Measurements from ENCODE around the gene RBM28. TPM values are rescaled to one million over a fixed set of nuclear protein-coding genes. Genes with fewer than 3 reads are reported as not detected.

RBM28 gene
- total RNA-seq, 4 donors from 2014 or later, result 15.4 to 42.7 (median 19.1) TPM

DNA sequence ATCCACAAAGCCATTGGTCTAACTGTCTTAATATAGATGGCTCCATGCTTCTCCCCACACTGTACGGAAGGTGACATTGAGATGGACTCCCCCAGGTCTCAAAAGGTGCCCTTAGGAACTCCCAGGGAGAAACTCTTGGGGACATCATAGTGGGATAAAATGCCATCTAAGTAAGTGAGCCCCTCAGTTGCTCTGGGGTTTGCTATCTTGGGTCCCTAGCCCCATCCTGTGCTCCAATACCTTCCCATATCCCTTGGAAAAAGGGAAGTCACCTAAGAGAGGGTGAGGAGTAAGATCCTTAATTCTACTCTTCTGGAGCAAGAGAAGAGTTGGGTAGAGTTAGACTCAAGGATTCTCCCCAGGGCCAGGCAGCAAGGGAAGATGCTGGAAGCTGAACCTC lies 9.9 kb upstream of the RBM28 start:
- WGBS, 2 donors, result 100% methylated on average over 1 of the region's 1 CpG

DNA sequence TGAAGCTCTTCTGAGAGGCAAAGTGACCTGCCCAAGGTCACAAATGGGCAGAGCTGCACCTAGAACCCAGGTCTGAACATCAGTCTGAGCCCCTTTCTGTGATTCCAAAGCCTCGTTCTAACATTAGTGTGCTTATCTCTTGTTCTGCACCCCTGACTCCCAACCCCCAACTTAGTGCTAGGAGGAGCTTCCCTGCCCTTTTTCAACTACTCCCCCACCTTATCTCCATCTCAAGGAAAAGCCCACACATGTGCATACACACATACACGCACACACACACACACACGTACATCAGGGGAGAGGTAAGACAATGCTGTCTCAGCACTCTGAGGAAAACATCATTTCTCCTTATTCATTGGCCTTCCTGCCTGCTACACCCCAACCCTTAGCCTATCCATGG lies 9.5 kb upstream of the RBM28 start:
- no peak for DNase-seq (ENCODE audit: low spot score in 2 of 2)
- no peak for TF ChIP-seq POLR2A (IDR thresholded peaks at IDR 0.05)
- TF ChIP-seq, protein P1, sequence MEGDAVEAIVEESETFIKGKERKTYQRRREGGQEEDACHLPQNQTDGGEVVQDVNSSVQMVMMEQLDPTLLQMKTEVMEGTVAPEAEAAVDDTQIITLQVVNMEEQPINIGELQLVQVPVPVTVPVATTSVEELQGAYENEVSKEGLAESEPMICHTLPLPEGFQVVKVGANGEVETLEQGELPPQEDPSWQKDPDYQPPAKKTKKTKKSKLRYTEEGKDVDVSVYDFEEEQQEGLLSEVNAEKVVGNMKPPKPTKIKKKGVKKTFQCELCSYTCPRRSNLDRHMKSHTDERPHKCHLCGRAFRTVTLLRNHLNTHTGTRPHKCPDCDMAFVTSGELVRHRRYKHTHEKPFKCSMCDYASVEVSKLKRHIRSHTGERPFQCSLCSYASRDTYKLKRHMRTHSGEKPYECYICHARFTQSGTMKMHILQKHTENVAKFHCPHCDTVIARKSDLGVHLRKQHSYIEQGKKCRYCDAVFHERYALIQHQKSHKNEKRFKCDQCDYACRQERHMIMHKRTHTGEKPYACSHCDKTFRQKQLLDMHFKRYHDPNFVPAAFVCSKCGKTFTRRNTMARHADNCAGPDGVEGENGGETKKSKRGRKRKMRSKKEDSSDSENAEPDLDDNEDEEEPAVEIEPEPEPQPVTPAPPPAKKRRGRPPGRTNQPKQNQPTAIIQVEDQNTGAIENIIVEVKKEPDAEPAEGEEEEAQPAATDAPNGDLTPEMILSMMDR (IDR thresholded peaks at IDR 0.05), result no peak
- no peak overlapping the region for H3K4me3 ChIP-seq (ENCODE audit: low read depth, poor library complexity, severe bottlenecking)
- intact Hi-C loops (cut with DNase I; ENCODE audit: low total_unique reads), result loop anchor here (5.0 kb wide), 1 partner anchor 34 kb away; no protein-coding TSS in a partner anchor
- 86 to 91% methylated on average over 3 of the region's 3 CpGs for WGBS, 2 donors

More for the DNA sequence above, 9.9 kb upstream of the RBM28 start:
- TF ChIP-seq POLR2A (IDR thresholded peaks at IDR 0.05), result no peak
- TF ChIP-seq, protein P1 (IDR thresholded peaks at IDR 0.05), result no peak
- intact Hi-C loops (cut with DNase I; ENCODE audit: low total_unique reads), result loop anchor here (5.0 kb wide), 1 partner anchor 34 kb away; no protein-coding TSS in a partner anchor
- no peak for DNase-seq (ENCODE audit: low spot score in 2 of 2)
- no peak overlapping the region for H3K4me3 ChIP-seq (ENCODE audit: low read depth, poor library complexity, severe bottlenecking)

DNA sequence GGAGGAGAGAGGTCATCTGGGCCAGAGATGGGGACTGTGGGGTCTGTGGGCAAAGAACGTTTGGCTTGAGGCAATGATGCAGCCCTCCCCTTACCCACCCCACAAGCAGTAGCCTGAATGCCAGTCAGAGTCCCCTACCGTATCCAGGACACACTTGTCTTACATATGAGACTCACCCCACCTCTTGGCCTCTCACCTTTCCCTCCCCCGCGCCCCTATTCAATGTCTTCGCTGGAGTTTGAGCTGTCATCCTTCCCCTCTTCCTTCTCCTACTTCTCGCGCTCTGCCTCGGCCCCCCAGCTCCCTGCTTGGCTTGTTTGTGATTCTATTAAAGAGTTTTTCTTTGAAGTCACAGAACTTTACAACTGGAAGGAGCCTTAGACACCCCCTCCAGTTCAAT lies 8.9 kb upstream of the RBM28 start:
- no peak overlapping the region for H3K4me3 ChIP-seq (ENCODE audit: low read depth, poor library complexity, severe bottlenecking)
- no peak for TF ChIP-seq POLR2A (IDR thresholded peaks at IDR 0.05)
- TF ChIP-seq, protein P1 (IDR thresholded peaks at IDR 0.05), result no peak
- DNase-seq (ENCODE audit: low spot score in 2 of 2), result no peak
- 83 to 85% methylated on average over 8 of the region's 8 CpGs for WGBS, 2 donors
- intact Hi-C loops (cut with DNase I; ENCODE audit: low total_unique reads), result loop anchor here (5.0 kb wide), 1 partner anchor 35 kb away; no protein-coding TSS in a partner anchor

DNA sequence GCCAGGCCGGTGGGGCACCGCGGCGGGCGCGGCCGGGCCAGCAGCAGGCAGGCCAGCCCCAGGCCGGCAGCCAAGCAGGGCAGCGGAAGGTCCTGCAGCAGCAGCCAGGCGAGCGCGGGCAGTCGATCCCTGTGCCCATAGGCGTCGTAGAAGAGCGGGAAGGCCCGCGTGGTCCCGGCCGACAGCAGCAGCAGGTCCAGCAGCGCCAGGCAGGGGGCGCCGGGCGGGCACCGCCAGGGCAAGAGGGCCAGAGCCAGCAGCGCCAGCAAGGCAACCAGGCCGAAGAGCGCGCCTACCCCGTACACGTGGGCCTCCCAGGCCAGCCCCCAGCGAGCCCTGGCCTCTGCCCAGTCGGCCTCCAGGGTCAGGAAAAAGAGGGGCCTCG lies 8.4 kb upstream of the RBM28 start:
- intact Hi-C loops (cut with DNase I; ENCODE audit: low total_unique reads), result loop anchor here (5.0 kb wide), 1 partner anchor 35 kb away; no protein-coding TSS in a partner anchor
- WGBS, 2 donors, result 31 to 35% methylated on average over 15 to 26 of the region's 34 CpGs
- DNase-seq (ENCODE audit: low spot score in 2 of 2), result no peak
- H3K4me3 ChIP-seq (ENCODE audit: low read depth, poor library complexity, severe bottlenecking), result no peak overlapping the region
- no peak for TF ChIP-seq POLR2A (IDR thresholded peaks at IDR 0.05)
- TF ChIP-seq, protein P1 (IDR thresholded peaks at IDR 0.05), result no peak

DNA sequence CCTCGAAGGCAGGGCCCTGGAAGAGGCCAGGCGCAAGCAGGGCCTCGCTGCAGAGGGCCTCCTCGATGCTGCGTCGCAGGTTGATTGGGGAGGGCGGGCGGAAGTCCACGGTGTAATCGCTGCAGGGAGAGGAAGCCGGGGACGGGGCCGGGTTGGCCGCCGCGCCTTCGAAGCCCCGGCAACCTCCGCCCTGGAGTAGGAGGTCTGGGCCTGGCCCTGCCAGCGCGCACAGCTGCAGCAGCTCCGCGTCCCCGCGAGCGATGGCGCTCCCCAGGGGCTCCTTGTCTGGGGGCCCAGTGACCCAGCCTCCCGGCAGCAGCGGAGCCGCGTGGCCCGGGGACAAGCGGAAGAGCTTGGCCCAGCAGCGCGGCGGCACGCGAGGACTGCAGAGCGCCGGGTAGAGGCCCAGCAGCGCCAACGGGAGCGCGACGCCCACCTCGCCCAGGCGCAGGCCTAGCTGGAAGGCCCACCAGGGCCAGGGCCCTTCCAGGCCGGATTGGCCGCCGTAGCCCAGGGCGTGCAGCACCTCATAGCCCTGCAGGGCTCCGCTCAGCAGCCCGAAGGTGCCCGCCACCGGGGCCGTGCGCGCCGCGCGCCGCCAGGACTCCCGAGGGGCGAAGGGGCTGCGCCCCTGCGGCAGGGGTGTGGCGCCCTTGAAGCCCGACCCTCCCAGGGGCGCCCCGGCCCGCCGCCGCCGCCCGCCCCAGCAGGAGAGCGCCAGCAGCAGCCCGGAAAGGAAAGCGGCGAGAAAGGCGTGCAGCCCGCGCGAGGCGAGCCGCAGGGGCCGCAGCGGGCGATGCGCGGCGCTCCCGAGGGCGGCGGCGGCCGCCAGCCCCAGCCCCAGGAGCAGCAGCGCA lies 7.8 kb upstream of the RBM28 start:
- TF ChIP-seq, protein P1 (IDR thresholded peaks at IDR 0.05), result no peak
- no peak for TF ChIP-seq POLR2A (IDR thresholded peaks at IDR 0.05)
- DNase-seq (ENCODE audit: low spot score in 2 of 2), result no peak
- intact Hi-C loops (cut with DNase I; ENCODE audit: low total_unique reads), result loop anchor here (5.0 kb wide), 1 partner anchor 36 kb away; no protein-coding TSS in a partner anchor
- 33 to 43% methylated on average over 19 to 85 of the region's 97 CpGs for WGBS, 2 donors
- no peak overlapping the region for H3K4me3 ChIP-seq (ENCODE audit: low read depth, poor library complexity, severe bottlenecking)

Measured in lower leg skin (tissue), 4 donors.